Endothelial cell (in vitro differentiated cells): ENCODE results near the gene PRDM15. TPM values are rescaled to one million over a fixed set of nuclear protein-coding genes. Genes with fewer than 3 reads are reported as not detected.

Experiments
- DNase-seq: peaks from one replicate; pipeline ENCODE4 v3.0.0; 2021; ENCODE audit warnings: low spot score
- H3K27ac Mint-ChIP-seq: one replicate; pipeline ENCODE4 v1.8.0; 2021; ENCODE audit warnings: mixed read lengths, inconsistent platforms; ENCODE audit not compliant: unreplicated experiment
- H3K27me3 Mint-ChIP-seq: one replicate; pipeline ENCODE4 v1.8.0; 2021; ENCODE audit warnings: mild to moderate bottlenecking, moderate library complexity, mixed read lengths, inconsistent platforms; ENCODE audit not compliant: unreplicated experiment
- H3K36me3 Mint-ChIP-seq: one replicate; pipeline ENCODE4 v1.8.0; 2021; ENCODE audit warnings: mild to moderate bottlenecking, low read depth, mixed read lengths, inconsistent platforms; ENCODE audit not compliant: unreplicated experiment
- H3K4me1 Mint-ChIP-seq: one replicate; pipeline ENCODE4 v1.8.0; 2021; ENCODE audit warnings: mild to moderate bottlenecking, mixed read lengths, inconsistent platforms; ENCODE audit not compliant: unreplicated experiment
- H3K4me3 Mint-ChIP-seq: one replicate; pipeline ENCODE4 v1.8.0; 2021; ENCODE audit warnings: mild to moderate bottlenecking, mixed read lengths, inconsistent platforms; ENCODE audit not compliant: unreplicated experiment
- H3K9me3 Mint-ChIP-seq: one replicate; pipeline ENCODE4 v1.8.0; 2021; ENCODE audit warnings: mixed read lengths, inconsistent platforms; ENCODE audit not compliant: unreplicated experiment
- total RNA-seq: library from RNA; stranded (reverse); fragmentation: NEBNext Ultra II Directional; extraction: Animal tissue kit (Norgen Biotek cat#: 25700); gene quantifications from one replicate; pipeline ENCODE4 v1.2.1, GENCODE V29; 2021; ENCODE audit not compliant: unreplicated experiment
- TF ChIP-seq, protein P1 (sequence below): fragments of 200-600 bp; sonication (generic); IDR thresholded peaks from one replicate; pipeline ENCODE4 v1.5.0; 2021; ENCODE audit warnings: antibody characterized with exemption; ENCODE audit not compliant: unreplicated experiment

Gene PRDM15
- total RNA-seq, 1 donor from 2014 or later = 7.5 TPM

DNA sequence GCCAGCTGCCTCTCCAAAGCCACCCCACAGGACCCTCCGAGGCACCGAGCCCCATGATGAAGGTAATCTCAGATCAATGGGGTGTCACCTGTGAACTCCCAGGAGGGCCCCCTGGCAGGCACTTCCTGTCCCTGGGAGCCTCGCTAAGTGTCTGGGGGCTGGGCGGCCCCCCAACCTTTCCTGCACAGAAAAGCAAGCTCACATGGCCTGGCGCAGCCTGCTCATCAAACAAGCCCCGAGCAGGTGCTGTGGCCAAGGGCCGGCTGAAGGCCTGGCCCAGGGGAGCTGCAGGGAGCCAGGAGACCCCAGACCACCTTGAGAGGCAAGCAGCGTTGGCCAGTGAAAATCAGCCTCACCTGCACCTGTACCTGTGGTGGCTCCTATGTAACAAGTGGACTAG, 115.1 kb downstream of the PRDM15 start:
- Mint-ChIP-seq H3K4me1 (peaks cover 57% of the 10 kb centered on the region), H3K4me3 (no peak overlapping the region), H3K36me3 (peaks cover 8% of the 10 kb centered on the region), H3K27me3 (peaks cover 15% of the 10 kb centered on the region), H3K9me3 (no peaks in the 10 kb centered on the region), H3K27ac (no peak overlapping the region)
- DNase-seq = no peak
- TF ChIP-seq, protein P1, sequence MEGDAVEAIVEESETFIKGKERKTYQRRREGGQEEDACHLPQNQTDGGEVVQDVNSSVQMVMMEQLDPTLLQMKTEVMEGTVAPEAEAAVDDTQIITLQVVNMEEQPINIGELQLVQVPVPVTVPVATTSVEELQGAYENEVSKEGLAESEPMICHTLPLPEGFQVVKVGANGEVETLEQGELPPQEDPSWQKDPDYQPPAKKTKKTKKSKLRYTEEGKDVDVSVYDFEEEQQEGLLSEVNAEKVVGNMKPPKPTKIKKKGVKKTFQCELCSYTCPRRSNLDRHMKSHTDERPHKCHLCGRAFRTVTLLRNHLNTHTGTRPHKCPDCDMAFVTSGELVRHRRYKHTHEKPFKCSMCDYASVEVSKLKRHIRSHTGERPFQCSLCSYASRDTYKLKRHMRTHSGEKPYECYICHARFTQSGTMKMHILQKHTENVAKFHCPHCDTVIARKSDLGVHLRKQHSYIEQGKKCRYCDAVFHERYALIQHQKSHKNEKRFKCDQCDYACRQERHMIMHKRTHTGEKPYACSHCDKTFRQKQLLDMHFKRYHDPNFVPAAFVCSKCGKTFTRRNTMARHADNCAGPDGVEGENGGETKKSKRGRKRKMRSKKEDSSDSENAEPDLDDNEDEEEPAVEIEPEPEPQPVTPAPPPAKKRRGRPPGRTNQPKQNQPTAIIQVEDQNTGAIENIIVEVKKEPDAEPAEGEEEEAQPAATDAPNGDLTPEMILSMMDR = no peak

DNA sequence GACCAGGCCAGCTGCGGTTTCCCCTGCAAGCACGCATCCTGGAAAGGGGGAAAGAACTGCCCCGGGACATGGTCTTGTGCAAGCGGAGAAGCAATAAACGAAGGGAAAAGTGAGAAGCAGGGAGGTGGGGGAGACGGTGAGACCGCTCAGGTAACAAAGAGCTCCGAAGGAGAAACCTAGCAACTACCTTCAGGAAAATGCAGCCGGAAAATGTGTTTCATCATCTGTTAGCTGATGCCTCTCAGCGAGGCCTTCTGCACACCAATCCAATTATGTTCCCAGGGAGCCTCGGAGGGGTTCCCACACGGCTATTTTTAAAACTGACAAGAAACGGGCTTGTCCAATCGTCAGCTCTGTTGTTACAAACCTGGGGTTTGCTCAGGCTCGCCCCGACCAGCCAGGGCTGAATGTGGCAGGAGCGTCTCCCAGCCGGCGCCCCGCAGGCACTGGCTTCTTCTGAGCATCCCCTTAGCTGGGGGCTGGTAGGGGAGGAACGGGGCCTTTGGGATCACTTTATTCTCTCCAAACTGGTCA, 115.7 kb downstream of the PRDM15 start:
- peaks cover 55% of the 10 kb centered on the region for H3K4me1 Mint-ChIP-seq
- H3K4me3 Mint-ChIP-seq = peak overlapping the region; percentile 70
- TF ChIP-seq, protein P1 = no peak
- peaks cover 13% of the 10 kb centered on the region for H3K27me3 Mint-ChIP-seq
- H3K9me3 Mint-ChIP-seq = no peaks in the 10 kb centered on the region
- peaks cover 8% of the 10 kb centered on the region for H3K36me3 Mint-ChIP-seq
- no peak overlapping the region for H3K27ac Mint-ChIP-seq
- no peak for DNase-seq

DNA sequence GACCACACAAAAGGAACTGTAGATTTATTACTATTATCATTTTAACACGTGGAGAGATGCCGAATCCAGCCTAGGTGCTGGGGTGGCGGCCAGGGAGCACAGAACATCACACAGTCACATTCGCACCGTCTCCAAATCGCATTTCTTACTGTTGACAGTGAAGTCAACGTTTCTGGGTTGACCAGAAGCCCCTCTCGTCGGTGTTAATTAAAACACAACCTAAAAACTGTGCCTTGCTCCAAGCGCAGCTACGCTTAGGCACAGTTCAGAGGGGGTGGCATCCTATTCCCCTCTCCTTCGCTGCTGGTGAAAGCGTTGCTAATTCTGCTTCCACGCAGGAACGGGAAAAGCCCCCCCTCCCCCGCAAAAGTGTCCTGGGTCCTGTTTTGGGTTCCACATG, 116.4 kb downstream of the PRDM15 start:
- peak overlapping the region; percentile 7 for H3K27ac Mint-ChIP-seq
- peaks cover 8% of the 10 kb centered on the region for H3K36me3 Mint-ChIP-seq
- TF ChIP-seq, protein P1 = no peak
- peaks cover 13% of the 10 kb centered on the region for H3K27me3 Mint-ChIP-seq
- peaks cover 53% of the 10 kb centered on the region for H3K4me1 Mint-ChIP-seq
- no peaks in the 10 kb centered on the region for H3K9me3 Mint-ChIP-seq
- H3K4me3 Mint-ChIP-seq = peak overlapping the region; percentile 70
- no peak for DNase-seq

DNA sequence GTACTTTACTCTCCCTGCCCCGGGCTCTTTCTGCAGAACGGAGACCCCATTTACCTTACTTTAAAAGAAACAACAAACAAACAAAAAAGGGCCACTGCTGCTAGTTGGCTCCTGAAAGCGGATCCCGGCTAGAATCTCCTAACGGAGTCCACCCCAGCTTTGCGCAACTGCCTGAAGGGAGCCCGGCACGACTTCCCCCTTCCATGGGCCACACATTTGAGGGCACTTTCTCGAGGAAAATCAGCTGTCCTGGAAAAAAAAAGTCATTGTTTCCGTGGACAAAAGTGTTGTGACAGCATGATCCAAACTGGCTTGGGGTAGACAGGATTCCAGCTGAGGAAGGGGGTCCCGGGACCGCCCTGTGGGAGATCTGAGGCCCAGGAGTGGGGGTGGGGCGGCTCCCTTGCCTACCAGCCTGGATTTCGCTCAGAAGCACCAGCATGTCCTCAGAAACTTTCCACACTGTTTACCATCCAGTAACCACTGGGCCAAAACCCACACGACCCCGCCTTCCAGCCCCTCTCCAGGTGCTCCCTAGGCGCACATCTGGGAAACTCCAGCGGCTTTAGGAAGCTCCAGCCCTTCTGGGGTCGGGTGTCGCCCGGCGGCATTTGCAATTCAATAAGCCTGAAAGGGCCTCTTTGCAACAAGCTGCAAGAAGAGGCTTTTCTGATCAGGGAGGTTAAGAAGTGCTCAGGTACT, 117.1 kb downstream of the PRDM15 start:
- no peak for DNase-seq
- Mint-ChIP-seq H3K27ac (peak overlapping the region; percentile 57), H3K9me3 (no peaks in the 10 kb centered on the region), H3K36me3 (peaks cover 6% of the 10 kb centered on the region), H3K27me3 (peaks cover 12% of the 10 kb centered on the region), H3K4me1 (peaks cover 47% of the 10 kb centered on the region), H3K4me3 (peak overlapping the region; percentile 79)
- TF ChIP-seq, protein P1 = no peak

DNA sequence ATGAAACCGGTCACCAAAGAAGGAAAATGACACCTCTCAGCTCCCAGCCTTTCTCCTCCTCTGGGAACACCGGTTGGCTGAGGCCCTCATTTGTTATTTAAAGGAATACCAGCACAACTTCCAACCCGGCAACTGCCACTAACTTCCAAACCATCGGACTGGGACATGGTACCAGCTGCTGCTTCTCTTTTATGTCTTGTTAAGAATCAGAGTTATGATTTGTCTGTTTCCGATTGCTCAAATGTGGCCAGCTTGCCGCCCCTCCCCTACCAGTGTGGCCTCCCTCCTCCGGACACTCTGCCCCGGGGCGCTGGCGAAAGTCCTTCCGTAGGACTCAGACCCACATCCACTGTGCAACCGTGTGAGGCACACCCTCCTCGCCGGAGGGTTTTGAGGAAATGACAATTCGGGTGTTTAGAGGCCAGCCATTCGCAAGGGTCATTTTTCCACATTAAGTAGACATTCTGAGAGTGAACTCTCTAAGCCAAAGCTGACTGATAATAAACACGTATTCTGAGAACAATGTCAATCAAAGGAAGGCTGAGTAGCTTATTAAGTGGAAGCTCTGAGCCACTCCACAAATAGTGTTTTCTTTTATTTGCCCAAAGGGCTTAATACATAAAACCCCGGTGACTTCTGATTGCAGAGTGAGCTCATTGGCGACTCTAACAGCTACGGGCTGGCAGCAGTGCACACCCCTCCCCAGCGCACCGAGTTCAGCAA, 117.8 kb downstream of the PRDM15 start:
- no peak for DNase-seq
- Mint-ChIP-seq H3K4me1 (peaks cover 46% of the 10 kb centered on the region), H3K36me3 (peaks cover 4% of the 10 kb centered on the region), H3K27ac (peak overlapping the region; percentile 57), H3K4me3 (peak overlapping the region; percentile 79), H3K9me3 (no peaks in the 10 kb centered on the region), H3K27me3 (peaks cover 11% of the 10 kb centered on the region)
- TF ChIP-seq, protein P1 = no peak
